Psoas muscle (tissue), 8 donors: ENCODE results near the gene AP2A2. TPM values are rescaled to one million over a fixed set of nuclear protein-coding genes. Genes with fewer than 3 reads are reported as not detected.
A peak's percentile ranks its signal among the peaks of the same experiment; 100 is the strongest.

Experiments
- ATAC-seq, 4 donors: fragments of 200-7000 bp; cut with Tn5 transposase; one replicate each; pipeline ENCODE4 v1.9.1; 2020; ENCODE audit warnings: moderate library complexity in 3 of 4, mild to moderate bottlenecking in 2 of 4
- DNase-seq, 2 donors: peaks; one replicate each; pipeline ENCODE4 v3.0.0-alpha.2; 2020
- H3K27ac ChIP-seq: fragments of 200-600 bp; one replicate; pipeline ENCODE4 v1.8.0; 2022
- H3K27me3 ChIP-seq, 3 donors: fragments of 200-600 bp in 1 of 3; one replicate each; pipeline versions ENCODE4 v1.6.1 to v1.8.0; 2013 to 2022; ENCODE audit warnings: low read length in 2 of 3, mild to moderate bottlenecking in 2 of 3, moderate library complexity in 1 of 3; ENCODE audit not compliant: insufficient read depth in 3 of 3
- H3K36me3 ChIP-seq, 2 donors: fragments of 200-600 bp in 1 of 2; one replicate each; pipeline versions ENCODE4 v1.6.1 to v1.8.0; 2013 to 2022; ENCODE audit warnings: low read depth in 1 of 2, mild to moderate bottlenecking in 1 of 2, moderate library complexity in 1 of 2; ENCODE audit not compliant: insufficient read depth in 1 of 2
- H3K4me1 ChIP-seq: fragments of 200-600 bp; one replicate; pipeline ENCODE4 v1.8.0; 2022
- H3K4me3 ChIP-seq: fragments of 200-600 bp; one replicate; pipeline ENCODE4 v1.8.0; 2022; ENCODE audit warnings: mild to moderate bottlenecking
- H3K9me3 ChIP-seq: fragments of 200-600 bp; one replicate; pipeline ENCODE4 v1.8.0; 2022
- WGBS, 3 donors: extraction: QIAGEN DNeasy Blood & Tissue Kit; methylation state at CpG; one replicate each; pipeline versions ENCODE4 v1.1.6 to v1.1.7; 2013; 5-methylcytosine and 5-hydroxymethylcytosine counted together
- intact Hi-C, 2 donors: fragments of 100-400 bp; cut with DNase I; formaldehyde crosslinking; loops; one replicate each; pipeline versions ENCODE4 v1.11.0 to v1.14.2; 2022
- polyA plus RNA-seq, 3 donors: library from polyadenylated mRNA; stranded (reverse); fragments of 200-250 nt; gene quantifications; one replicate each; pipeline ENCODE4 v1.2.3, GENCODE V29; 2013
- total RNA-seq, 4 donors: library from RNA; stranded (reverse); fragmentation: NEBNext Ultra II Directional in 2 of 4; extraction: Animal tissue kit (Norgen Biotek cat#: 25700) in 2 of 4; gene quantifications; one replicate each; pipeline versions ENCODE4 v1.2.1 to v1.2.4, GENCODE V29; 2021 to 2023
- TF ChIP-seq, protein P1 (sequence below): fragments of 200-600 bp; IDR thresholded peaks from one replicate; pipeline ENCODE4 v1.8.0; 2022; ENCODE audit warnings: antibody characterized with exemption
- donor health status: healthy with polysubstance abuse.
- donor health status: DM: no; HTN: no; CAD: no; lungs with moderate emphysema.
- donor health status: Bipolar disorder and iron deficiency.
- donor health status: healthy.
- donor health status: DM: yes; HTN: yes; CAD: no.
- donor health status: DM: no; HTN: no; CAD: no.
- donor health status: DM: no; HTN: no; CAD: no.
- donor health status: DM: yes; HTN: yes; CAD: no.

The AP2A2 gene
- total and polyA plus RNA-seq, 7 donors: 15.9 to 31.4 (median 26.5) TPM

DNA sequence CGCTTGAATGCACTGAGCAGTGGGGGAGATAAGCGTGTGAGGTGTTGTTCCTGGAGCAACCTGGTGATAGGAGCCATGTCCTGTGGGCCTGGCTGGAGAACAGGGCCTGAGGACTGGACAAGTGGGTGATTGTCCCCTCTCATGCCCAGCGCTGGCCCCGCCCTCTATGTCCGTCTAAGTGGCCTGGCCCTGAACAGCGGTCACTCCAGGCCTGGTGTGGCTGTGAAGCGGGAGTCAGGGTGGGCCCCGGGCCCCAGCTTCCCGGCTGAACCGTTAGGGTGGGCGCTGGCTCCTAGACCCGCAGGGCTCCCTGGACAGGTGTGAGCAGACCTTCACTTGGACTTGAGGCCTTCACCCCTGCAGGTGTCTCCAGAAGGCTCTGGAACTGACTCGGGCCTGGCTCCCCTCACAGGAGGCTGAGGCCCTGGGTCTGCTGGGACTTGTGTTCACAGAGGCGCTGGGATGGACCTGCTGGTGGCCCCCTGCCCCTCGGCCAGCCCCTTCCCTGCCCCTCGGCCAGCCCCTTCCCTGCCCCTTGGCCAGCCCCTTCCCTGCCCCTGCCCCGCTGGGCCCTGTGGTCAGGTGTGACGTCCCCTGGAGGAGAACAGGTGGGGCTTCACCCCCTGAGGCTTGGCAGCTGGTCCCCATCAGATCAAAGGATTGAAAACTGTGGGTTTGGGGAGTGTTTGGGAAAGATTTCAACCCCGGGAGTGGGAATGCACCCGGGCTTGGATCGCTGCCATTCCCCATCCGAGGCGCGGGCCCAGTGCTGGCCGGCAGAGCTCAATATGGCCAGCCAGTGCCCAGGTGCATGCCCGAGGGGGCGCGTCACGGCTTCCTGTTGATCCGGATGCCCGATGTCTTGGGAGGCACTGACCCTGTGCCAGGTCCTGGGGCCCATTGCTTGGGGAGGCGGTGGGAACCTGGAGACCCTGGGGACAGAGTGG, 114.1 kb downstream of the AP2A2 start:
- no peak for ATAC-seq
- Histone ChIP-seq H3K4me3 (no peak overlapping the region), H3K27ac (no peak overlapping the region), H3K9me3 (no peaks in the 10 kb centered on the region), H3K4me1 (peaks cover 5% of the 10 kb centered on the region), H3K27me3 (peaks cover 0 to 6% (median 0%) of the 10 kb centered on the region in 3 donors), H3K36me3 (no peaks in the 10 kb centered on the region)
- DNase-seq: peak in 1 of 2 donors; percentile 13
- TF ChIP-seq, protein P1, sequence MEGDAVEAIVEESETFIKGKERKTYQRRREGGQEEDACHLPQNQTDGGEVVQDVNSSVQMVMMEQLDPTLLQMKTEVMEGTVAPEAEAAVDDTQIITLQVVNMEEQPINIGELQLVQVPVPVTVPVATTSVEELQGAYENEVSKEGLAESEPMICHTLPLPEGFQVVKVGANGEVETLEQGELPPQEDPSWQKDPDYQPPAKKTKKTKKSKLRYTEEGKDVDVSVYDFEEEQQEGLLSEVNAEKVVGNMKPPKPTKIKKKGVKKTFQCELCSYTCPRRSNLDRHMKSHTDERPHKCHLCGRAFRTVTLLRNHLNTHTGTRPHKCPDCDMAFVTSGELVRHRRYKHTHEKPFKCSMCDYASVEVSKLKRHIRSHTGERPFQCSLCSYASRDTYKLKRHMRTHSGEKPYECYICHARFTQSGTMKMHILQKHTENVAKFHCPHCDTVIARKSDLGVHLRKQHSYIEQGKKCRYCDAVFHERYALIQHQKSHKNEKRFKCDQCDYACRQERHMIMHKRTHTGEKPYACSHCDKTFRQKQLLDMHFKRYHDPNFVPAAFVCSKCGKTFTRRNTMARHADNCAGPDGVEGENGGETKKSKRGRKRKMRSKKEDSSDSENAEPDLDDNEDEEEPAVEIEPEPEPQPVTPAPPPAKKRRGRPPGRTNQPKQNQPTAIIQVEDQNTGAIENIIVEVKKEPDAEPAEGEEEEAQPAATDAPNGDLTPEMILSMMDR: no peak
- intact Hi-C loops: no loop called here
- WGBS, 3 donors: 61 to 72% (median 65%) methylated on average over 28 to 32 of the region's 32 CpGs

GRCh38 chr11:1040428-1041148, 114.9 kb downstream of the AP2A2 start:
- intact Hi-C loops: no loop called here
- TF ChIP-seq, protein P1: no peak
- no peak overlapping the region for H3K27ac ChIP-seq
- H3K4me1 ChIP-seq: no peaks in the 10 kb centered on the region
- no peaks in the 10 kb centered on the region for H3K36me3 ChIP-seq
- H3K4me3 ChIP-seq: no peak overlapping the region
- peaks cover 0 to 5% (median 0%) of the 10 kb centered on the region in 3 donors for H3K27me3 ChIP-seq
- DNase-seq (peak in 1 of 2 donors; percentile 9), ATAC-seq (no peak)
- H3K9me3 ChIP-seq: no peaks in the 10 kb centered on the region
- 70 to 72% (median 71%) methylated on average over 14 to 16 of the region's 16 CpGs for WGBS, 3 donors

GRCh38 chr11:1041149-1041467, 115.4 kb downstream of the AP2A2 start:
- Histone ChIP-seq H3K4me1 (no peaks in the 10 kb centered on the region), H3K27ac (no peak overlapping the region), H3K36me3 (no peaks in the 10 kb centered on the region), H3K4me3 (no peak overlapping the region), H3K9me3 (no peaks in the 10 kb centered on the region), H3K27me3 (peaks cover 0 to 4% (median 0%) of the 10 kb centered on the region in 3 donors)
- DNase-seq: peak in 1 of 2 donors; percentile 9
- intact Hi-C loops: no loop called here
- TF ChIP-seq, protein P1: no peak
- 85 to 93% (median 88%) methylated on average over 7 to 8 of the region's 8 CpGs for WGBS, 3 donors
- peak in 1 of 4 donors; percentile 15 for ATAC-seq

GRCh38 chr11:1041471-1041870, 115.8 kb downstream of the AP2A2 start:
- H3K4me1 ChIP-seq: no peaks in the 10 kb centered on the region
- H3K4me3 ChIP-seq: no peak overlapping the region
- peak; percentile 5 to 42 for DNase-seq
- H3K27ac ChIP-seq: no peak overlapping the region
- H3K36me3 ChIP-seq: no peaks in the 10 kb centered on the region
- WGBS, 3 donors: 74 to 85% (median 77%) methylated on average over 7 to 9 of the region's 9 CpGs
- TF ChIP-seq, protein P1: no peak
- intact Hi-C loops: no loop called here
- no peak for ATAC-seq
- H3K27me3 ChIP-seq: peaks cover 0 to 2% (median 0%) of the 10 kb centered on the region in 3 donors
- no peaks in the 10 kb centered on the region for H3K9me3 ChIP-seq
